Osteocyte (in vitro differentiated cells): Measurements from ENCODE around the gene FURIN. TPM values are rescaled to one million over a fixed set of nuclear protein-coding genes. Genes with fewer than 3 reads are reported as not detected.
A peak's percentile ranks its signal among the peaks of the same experiment; 100 is the strongest.

Source experiments
- DNase-seq: peaks from one replicate; pipeline ENCODE4 v3.0.0; 2021; ENCODE audit warnings: mixed read lengths; ENCODE audit not compliant: unreplicated experiment; ENCODE audit errors: extremely low spot score
- H3K27ac Mint-ChIP-seq: one replicate; pipeline ENCODE4 v1.8.0; 2021; ENCODE audit warnings: mild to moderate bottlenecking, mixed read lengths; ENCODE audit not compliant: unreplicated experiment
- H3K27me3 Mint-ChIP-seq: one replicate; pipeline ENCODE4 v1.8.0; 2021; ENCODE audit warnings: mixed read lengths; ENCODE audit not compliant: unreplicated experiment
- H3K36me3 Mint-ChIP-seq: one replicate; pipeline ENCODE4 v1.8.0; 2021; ENCODE audit warnings: mixed read lengths; ENCODE audit not compliant: unreplicated experiment
- H3K4me1 Mint-ChIP-seq: one replicate; pipeline ENCODE4 v1.8.0; 2021; ENCODE audit warnings: mixed read lengths; ENCODE audit not compliant: unreplicated experiment
- H3K4me3 Mint-ChIP-seq: one replicate; pipeline ENCODE4 v1.8.0; 2021; ENCODE audit warnings: mild to moderate bottlenecking, moderate library complexity, mixed read lengths; ENCODE audit not compliant: unreplicated experiment
- H3K9me3 Mint-ChIP-seq: one replicate; pipeline ENCODE4 v1.8.0; 2021; ENCODE audit warnings: mixed read lengths; ENCODE audit not compliant: unreplicated experiment
- CTCF ChIP-seq: fragments of 200-600 bp; sonication (generic); IDR thresholded peaks from 2 replicates; pipeline ENCODE4 v1.5.0; 2021; ENCODE audit warnings: antibody characterized with exemption, mild to moderate bottlenecking, moderate library complexity
- total RNA-seq: library from RNA; stranded (reverse); gene quantifications from 2 replicates; pipeline ENCODE4 v1.2.1, GENCODE V29; 2021

The FURIN gene
- total RNA-seq, 1 donor from 2014 or later = 96.2 TPM

GRCh38 chr15:90901175-90902039 lies 33.0 kb downstream of the FURIN start:
- H3K4me1 Mint-ChIP-seq = peaks cover 18% of the 10 kb centered on the region
- no peak for TF ChIP-seq CTCF
- H3K4me3 Mint-ChIP-seq = peak overlapping the region; percentile 80
- DNase-seq = no peak
- peak overlapping the region; percentile 90 for H3K27ac Mint-ChIP-seq
- no peaks in the 10 kb centered on the region for H3K9me3 Mint-ChIP-seq
- peaks cover 9% of the 10 kb centered on the region for H3K36me3 Mint-ChIP-seq
- H3K27me3 Mint-ChIP-seq = no peaks in the 10 kb centered on the region

GRCh38 chr15:90902040-90902839 lies 33.9 kb downstream of the FURIN start:
- H3K27me3 Mint-ChIP-seq = no peaks in the 10 kb centered on the region
- TF ChIP-seq CTCF = peak; percentile 83
- H3K4me1 Mint-ChIP-seq = peaks cover 18% of the 10 kb centered on the region
- H3K36me3 Mint-ChIP-seq = peaks cover 12% of the 10 kb centered on the region
- DNase-seq = peak; percentile 94
- peak overlapping the region; percentile 80 for H3K4me3 Mint-ChIP-seq
- H3K9me3 Mint-ChIP-seq = no peaks in the 10 kb centered on the region
- peak overlapping the region; percentile 90 for H3K27ac Mint-ChIP-seq

- H3K4me3 Mint-ChIP-seq = peak within 1 kb of the TSS; percentile 80
- peaks cover 13% of the 10 kb centered on the region for H3K36me3 Mint-ChIP-seq
- TF ChIP-seq CTCF = no peak
- peaks cover 18% of the 10 kb centered on the region for H3K4me1 Mint-ChIP-seq
- H3K27me3 Mint-ChIP-seq = no peaks in the 10 kb centered on the region
- H3K9me3 Mint-ChIP-seq = no peaks in the 10 kb centered on the region
- DNase-seq = no peak
- peak within 1 kb of the TSS; percentile 90 for H3K27ac Mint-ChIP-seq
These were observed 34.7 kb downstream of the FURIN start, which contains the start of gene MAN2A2 for GRCh38 chr15:90902840-90903732. Gene MAN2A2, plus strand, starts transcription at chr15:90903302. Its CDS starts 906 bp downstream, at chr15:90904208.

GRCh38 chr15:90903733-90904536 lies 35.5 kb downstream of the FURIN start:
- Mint-ChIP-seq H3K4me1 (peaks cover 18% of the 10 kb centered on the region), H3K27me3 (no peaks in the 10 kb centered on the region), H3K9me3 (no peaks in the 10 kb centered on the region), H3K4me3 (peak overlapping the region; percentile 78), H3K36me3 (peaks cover 13% of the 10 kb centered on the region), H3K27ac (peak overlapping the region; percentile 70)
- no peak for TF ChIP-seq CTCF
- no peak for DNase-seq
